ENCODE data around the gene CAMKK1.
A peak's percentile ranks its signal among the peaks of the same experiment; 100 is the strongest.

CAMKK1 gene
- total RNA-seq: 11.6 to 18.4 reads per million in 2 experiments

GRCh38 chr17:3893003-3893719, at the start of gene CAMKK1:
TSS of gene CAMKK1 (minus strand) at chr17:3893053. CDS start at chr17:3885687, 7,366 bp downstream.
- DNase-seq (ENCODE audit: low read depth): peak; percentile 78

- DNase-seq (ENCODE audit: low read depth): no peak
Observed at GRCh38 chr17:3940965-3941698, 48.3 kb upstream of the CAMKK1 start.

GRCh38 chr17:3937359-3937758, 44.5 kb upstream of the CAMKK1 start:
- DNase-seq (ENCODE audit: low read depth): no peak

- DNase-seq (ENCODE audit: low read depth): no peak
Observed at GRCh38 chr17:3935825-3936355, 43.0 kb upstream of the CAMKK1 start.

GRCh38 chr17:3935140-3935542, 42.3 kb upstream of the CAMKK1 start:
- no peak for DNase-seq (ENCODE audit: low read depth)

GRCh38 chr17:3929764-3930163, 36.9 kb upstream of the CAMKK1 start:
- DNase-seq (ENCODE audit: low read depth): no peak

- DNase-seq (ENCODE audit: low read depth): no peak
Observed at GRCh38 chr17:3929181-3929580, 36.3 kb upstream of the CAMKK1 start.

GRCh38 chr17:3928406-3928805, 35.6 kb upstream of the CAMKK1 start:
- no peak for DNase-seq (ENCODE audit: low read depth)

- no peak for DNase-seq (ENCODE audit: low read depth)
Observed at GRCh38 chr17:3927628-3928340, 34.9 kb upstream of the CAMKK1 start.

GRCh38 chr17:3926860-3927627, 34.2 kb upstream of the CAMKK1 start:
- DNase-seq (ENCODE audit: low read depth): no peak

- DNase-seq (ENCODE audit: low read depth): no peak
Observed at GRCh38 chr17:3925684-3926485, 33.0 kb upstream of the CAMKK1 start.

- DNase-seq (ENCODE audit: low read depth): no peak
Observed at GRCh38 chr17:3924512-3925350, 31.9 kb upstream of the CAMKK1 start.

- DNase-seq (ENCODE audit: low read depth): no peak
Observed at GRCh38 chr17:3923466-3924190, 30.8 kb upstream of the CAMKK1 start.

GRCh38 chr17:3922765-3923164, 29.9 kb upstream of the CAMKK1 start:
- no peak for DNase-seq (ENCODE audit: low read depth)

GRCh38 chr17:3921502-3922319, 28.9 kb upstream of the CAMKK1 start:
- DNase-seq (ENCODE audit: low read depth): no peak

GRCh38 chr17:3921006-3921405, 28.2 kb upstream of the CAMKK1 start:
- no peak for DNase-seq (ENCODE audit: low read depth)

GRCh38 chr17:3919123-3919624, 26.3 kb upstream of the CAMKK1 start:
- no peak for DNase-seq (ENCODE audit: low read depth)
